C4-2B (cell line): ENCODE results near the gene PREPL.

Source experiments
- CTCF ChIP-seq: fragments of 450-650 bp; conservative IDR thresholded peaks from 2 replicates; pipeline ENCODE4 v1.5.1; 2017; ENCODE audit warnings: mild to moderate bottlenecking
- ZFX ChIP-seq: fragments of 450-650 bp; IDR thresholded peaks from 2 replicates; pipeline ENCODE4 v1.6.1; 2017

GRCh38 chr2:44269831-44270230 is 91.5 kb downstream of the PREPL start:
- no peak for TF ChIP-seq CTCF
- no peak for TF ChIP-seq ZFX
